NCI-H146 (cell line): Measurements from ENCODE around the gene CACNB2.
"Not testable (repeated sequence)": the region's sequence is repeated elsewhere in the genome, so short reads cannot be mapped to it uniquely, and the experiment has no call there.

ENCODE experiments used
- DNase-seq: peaks from one replicate; lab custom pipeline; 2025; lab: John Stamatoyannopoulos, UW

Gene CACNB2

GRCh38 chr10:18570386-18570785 lies 430.2 kb downstream of the CACNB2 start:
- not testable (repeated sequence) for DNase-seq

DNA sequence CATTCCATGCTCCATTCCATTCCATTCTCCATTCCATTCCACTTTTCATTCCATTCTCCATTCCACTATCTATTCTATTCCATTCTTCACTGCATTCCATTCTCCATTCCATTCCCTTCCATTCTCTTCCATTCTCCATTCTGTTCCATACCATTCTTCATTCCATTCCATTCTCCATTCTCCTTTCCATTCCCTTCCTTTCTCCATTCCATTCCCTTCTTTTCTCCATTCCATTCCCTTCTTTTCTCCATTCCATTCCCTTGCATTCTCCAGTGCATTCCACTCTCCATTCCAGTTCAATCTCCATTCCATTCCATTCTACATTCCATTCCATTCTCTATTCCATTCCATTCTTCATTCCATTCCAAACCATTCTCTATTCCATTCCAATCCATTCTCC lies 430.9 kb downstream of the CACNB2 start:
- no peak for DNase-seq

DNA sequence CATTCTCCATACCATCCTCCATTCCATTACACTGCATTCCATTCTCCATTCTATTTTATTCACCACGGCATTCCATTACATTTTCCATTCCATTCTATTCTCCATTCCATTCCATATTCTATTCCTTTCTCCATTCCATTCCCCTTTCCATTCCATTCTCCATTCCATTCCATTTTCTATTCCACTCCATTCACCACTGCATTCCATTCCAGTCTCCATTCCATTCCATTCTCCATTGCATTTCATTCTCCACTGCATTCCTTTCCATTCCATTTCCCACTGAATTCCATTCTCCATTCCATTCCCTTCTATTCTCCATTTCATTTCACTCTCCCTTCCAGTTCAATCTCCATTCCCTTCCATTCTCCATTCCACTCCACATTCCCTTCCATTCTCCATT lies 431.6 kb downstream of the CACNB2 start:
- DNase-seq: no peak

GRCh38 chr10:18572959-18573561 lies 432.8 kb downstream of the CACNB2 start:
- DNase-seq: no peak

GRCh38 chr10:18576586-18576985 lies 436.4 kb downstream of the CACNB2 start:
- DNase-seq: no peak

- no peak for DNase-seq
Observed at GRCh38 chr10:18577823-18578685, 437.8 kb downstream of the CACNB2 start.

- DNase-seq: no peak
Observed at GRCh38 chr10:18582803-18583202, 442.6 kb downstream of the CACNB2 start.

DNA sequence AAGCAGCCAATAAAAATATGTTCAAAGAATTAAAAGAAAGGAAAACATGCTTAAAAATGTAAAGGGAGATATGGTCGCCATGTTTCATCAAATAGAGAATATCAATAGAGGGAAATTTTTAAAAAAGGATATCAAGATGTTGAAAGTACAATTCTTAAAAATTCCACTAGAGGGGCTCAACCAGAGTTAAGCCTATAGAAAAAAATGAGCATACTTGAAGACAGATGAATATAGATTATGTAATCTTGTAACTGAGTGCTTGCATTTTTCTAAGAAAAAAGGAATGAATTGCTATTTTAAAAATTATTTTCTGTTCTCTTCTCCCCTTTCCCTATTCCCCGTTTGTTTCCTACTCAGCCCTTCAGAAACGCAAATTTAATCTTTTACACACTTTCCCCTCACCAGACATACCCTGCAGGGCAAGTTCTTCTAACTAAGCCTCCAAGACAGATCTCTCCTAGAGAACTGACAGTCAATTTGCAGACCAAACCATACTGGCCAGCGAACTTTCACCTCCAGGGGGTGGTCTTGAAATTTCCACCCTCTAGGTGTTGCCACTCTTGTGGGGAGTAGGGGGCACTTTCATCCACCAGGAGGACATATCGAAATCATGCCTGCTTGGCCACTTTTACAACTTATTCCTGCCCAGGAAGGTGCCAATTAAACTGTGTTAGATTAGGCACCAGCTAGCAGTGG lies 443.5 kb downstream of the CACNB2 start:
- DNase-seq: no peak

DNA sequence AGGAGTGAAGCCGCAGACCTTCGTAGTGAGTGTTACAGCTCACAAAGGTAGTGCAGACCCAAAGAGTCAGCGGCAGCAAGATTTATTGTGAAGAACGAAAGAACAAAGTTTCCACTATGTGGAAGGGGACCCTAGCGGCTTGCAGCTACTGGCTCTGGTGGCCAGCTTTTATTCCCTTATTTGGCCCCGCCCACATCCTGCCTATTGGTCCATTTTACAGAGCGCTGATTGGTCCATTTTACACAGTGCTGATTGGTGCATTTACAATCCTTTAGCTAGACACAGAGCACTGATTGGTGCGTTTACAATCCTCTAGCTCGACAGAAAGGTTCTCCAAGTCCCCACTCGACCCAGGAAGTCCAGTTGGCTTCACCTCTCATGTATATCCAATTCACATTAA lies 446.4 kb downstream of the CACNB2 start:
- not testable (repeated sequence) for DNase-seq

DNA sequence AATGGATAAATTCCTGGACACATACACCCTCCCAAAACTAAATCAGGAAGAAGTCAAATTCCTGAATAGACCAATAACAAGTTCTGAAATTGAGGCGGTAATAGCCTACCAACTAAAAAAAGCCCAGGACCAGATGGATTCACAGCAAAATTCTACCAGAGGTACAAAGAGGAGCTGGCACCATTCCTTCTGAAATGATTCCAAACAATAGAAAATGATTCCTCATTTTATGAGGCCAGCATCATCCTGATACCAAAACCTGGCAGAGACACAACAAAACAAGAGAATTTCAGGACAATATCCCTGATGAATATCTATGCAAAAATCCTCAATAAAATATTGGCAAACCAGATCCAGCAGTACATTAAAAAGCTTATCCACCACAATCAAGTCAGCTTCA lies 450.9 kb downstream of the CACNB2 start:
- DNase-seq: not testable (repeated sequence)
